Bronchial epithelial cell (primary cell): ENCODE data around the gene TMEM164. TPM values are rescaled to one million over a fixed set of nuclear protein-coding genes. Genes with fewer than 3 reads are reported as not detected.

Experiments used
- DNase-seq: peaks from one replicate; pipeline ENCODE4 v3.0.0-alpha.2; 2010; ENCODE audit warnings: low read depth
- FAIRE-seq: peaks from 2 replicates; lab custom pipeline; 2011; peaks lifted over from hg19 to GRCh38; lab: Jason Lieb, UNC
- H3K27me3 ChIP-seq: 2 replicates; pipeline ENCODE4 v1.5.1; 2011; ENCODE audit warnings: low read length; ENCODE audit not compliant: control insufficient read depth, insufficient read depth
- H3K36me3 ChIP-seq: 2 replicates; pipeline ENCODE4 v1.5.1; 2011; ENCODE audit warnings: low read length; ENCODE audit not compliant: control insufficient read depth, insufficient read depth
- H3K4me3 ChIP-seq: 2 replicates; pipeline ENCODE4 v1.5.1; 2011; ENCODE audit warnings: mild to moderate bottlenecking, low read depth, low read length, control low read depth
- CTCF ChIP-seq: IDR thresholded peaks from 2 replicates; pipeline ENCODE4 v1.5.1; 2011; ENCODE audit warnings: mild to moderate bottlenecking, moderate library complexity, low read length, control low read depth, inconsistent platforms; ENCODE audit not compliant: insufficient read depth, severe bottlenecking
- total RNA-seq: library from RNA; depleted of rRNA; stranded (reverse); fragments of >200 nt; gene quantifications from 2 replicates; pipeline ENCODE4 v1.2.1, GENCODE V29; 2014

TMEM164 gene
- total RNA-seq, 1 donor from 2014 or later, result 20.3 TPM

- Histone ChIP-seq H3K36me3 (no peaks in the 10 kb centered on the region), H3K27me3 (no peaks in the 10 kb centered on the region), H3K4me3 (no peak overlapping the region)
- no peak for TF ChIP-seq CTCF
- FAIRE-seq (no peak), DNase-seq (no peak)
These were observed 180.4 kb downstream of the TMEM164 start for GRCh38 chrX:110183314-110183713.

- Histone ChIP-seq H3K27me3 (no peaks in the 10 kb centered on the region), H3K36me3 (no peaks in the 10 kb centered on the region), H3K4me3 (no peak overlapping the region)
- DNase-seq (no peak), FAIRE-seq (peak; percentile 93)
- no peak for TF ChIP-seq CTCF
These were observed 186.0 kb downstream of the TMEM164 start for GRCh38 chrX:110188701-110189558.

GRCh38 chrX:110192516-110192915 is 189.6 kb downstream of the TMEM164 start:
- Histone ChIP-seq H3K27me3 (no peaks in the 10 kb centered on the region), H3K4me3 (no peak overlapping the region), H3K36me3 (no peaks in the 10 kb centered on the region)
- TF ChIP-seq CTCF, result no peak
- DNase-seq (no peak), FAIRE-seq (no peak)

GRCh38 chrX:110194977-110195376 is 192.1 kb downstream of the TMEM164 start:
- no peak overlapping the region for H3K4me3 ChIP-seq
- DNase-seq (no peak), FAIRE-seq (no peak)
- TF ChIP-seq CTCF, result no peak
- no peaks in the 10 kb centered on the region for H3K36me3 ChIP-seq
- no peaks in the 10 kb centered on the region for H3K27me3 ChIP-seq

GRCh38 chrX:110201799-110202198 is 198.9 kb downstream of the TMEM164 start:
- no peak for TF ChIP-seq CTCF
- no peak overlapping the region for H3K4me3 ChIP-seq
- FAIRE-seq (no peak), DNase-seq (peak; percentile 69)
- no peaks in the 10 kb centered on the region for H3K36me3 ChIP-seq
- H3K27me3 ChIP-seq, result no peaks in the 10 kb centered on the region
